Measurements from ENCODE around the gene RELT.
"Not testable (repeated sequence)": the region's sequence is repeated elsewhere in the genome, so short reads cannot be mapped to it uniquely, and the experiment has no call there.

Gene RELT

GRCh38 chr11:73426219-73426850 lies 50.1 kb downstream of the RELT start:
- in situ Hi-C loops (cut with MboI; ENCODE audit: low sequenced_read_pairs): no loop called here

GRCh38 chr11:73428227-73428626 lies 52.0 kb downstream of the RELT start:
- in situ Hi-C loops (cut with MboI; ENCODE audit: low sequenced_read_pairs): no loop called here

GRCh38 chr11:73428699-73429098 lies 52.5 kb downstream of the RELT start:
- in situ Hi-C loops (cut with MboI; ENCODE audit: low sequenced_read_pairs): no loop called here

GRCh38 chr11:73429121-73429750 lies 53.0 kb downstream of the RELT start:
- in situ Hi-C loops (cut with MboI; ENCODE audit: low sequenced_read_pairs): no loop called here

GRCh38 chr11:73430326-73430725 lies 54.1 kb downstream of the RELT start:
- in situ Hi-C loops (cut with MboI; ENCODE audit: low sequenced_read_pairs): no loop called here

DNA sequence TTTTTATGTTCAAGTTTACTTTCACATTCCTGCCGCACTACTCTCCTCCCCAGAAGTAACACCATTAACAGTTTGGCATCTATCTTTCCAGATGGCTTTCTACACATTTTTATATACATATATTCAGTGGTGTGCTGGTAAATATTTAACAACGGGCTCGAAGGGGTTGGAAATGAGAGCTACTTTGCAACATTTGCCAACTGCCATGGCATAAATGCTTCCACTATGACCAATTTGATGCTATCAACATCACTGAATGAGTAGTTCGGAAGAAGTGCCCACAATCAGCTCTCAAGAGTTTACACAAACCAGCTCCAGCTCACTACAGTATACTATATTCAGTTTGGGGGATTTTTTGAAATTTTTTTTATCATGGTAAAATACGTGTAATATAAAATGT lies 55.2 kb downstream of the RELT start:
- in situ Hi-C loops (cut with MboI; ENCODE audit: low sequenced_read_pairs): no loop called here

- in situ Hi-C loops (cut with MboI; ENCODE audit: low sequenced_read_pairs): not testable (repeated sequence)
Measured at GRCh38 chr11:73436859-73437258, 60.7 kb downstream of the RELT start.

GRCh38 chr11:73439002-73439843 lies 63.0 kb downstream of the RELT start:
- in situ Hi-C loops (cut with MboI; ENCODE audit: low sequenced_read_pairs): no loop called here

GRCh38 chr11:73445980-73446379 lies 69.8 kb downstream of the RELT start:
- in situ Hi-C loops (cut with MboI; ENCODE audit: low sequenced_read_pairs): no loop called here

DNA sequence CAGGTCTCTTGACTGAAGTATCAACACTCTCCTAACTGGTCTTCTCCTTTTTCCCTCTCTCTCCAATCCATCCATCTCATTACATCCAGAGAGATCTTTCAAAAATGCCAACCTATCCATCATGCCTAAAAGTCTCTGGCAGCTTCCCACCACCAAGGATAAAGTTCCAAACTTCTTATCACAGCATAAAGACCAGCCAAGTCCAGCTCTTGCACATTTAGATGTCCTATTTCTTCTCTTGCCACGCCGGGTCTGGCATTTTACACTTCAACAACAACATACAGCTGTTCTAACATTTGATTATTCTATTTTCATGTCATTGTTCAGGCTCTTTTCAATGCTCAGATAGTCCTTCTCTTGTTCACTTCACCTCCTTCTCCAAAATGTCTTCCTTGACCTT lies 70.6 kb downstream of the RELT start:
- in situ Hi-C loops (cut with MboI; ENCODE audit: low sequenced_read_pairs): no loop called here
